Measurements from ENCODE around the gene GPSM1.
A peak's percentile ranks its signal among the peaks of the same experiment; 100 is the strongest.
"Not testable (repeated sequence)": the region's sequence is repeated elsewhere in the genome, so short reads cannot be mapped to it uniquely, and the experiment has no call there.

GPSM1 gene

DNA sequence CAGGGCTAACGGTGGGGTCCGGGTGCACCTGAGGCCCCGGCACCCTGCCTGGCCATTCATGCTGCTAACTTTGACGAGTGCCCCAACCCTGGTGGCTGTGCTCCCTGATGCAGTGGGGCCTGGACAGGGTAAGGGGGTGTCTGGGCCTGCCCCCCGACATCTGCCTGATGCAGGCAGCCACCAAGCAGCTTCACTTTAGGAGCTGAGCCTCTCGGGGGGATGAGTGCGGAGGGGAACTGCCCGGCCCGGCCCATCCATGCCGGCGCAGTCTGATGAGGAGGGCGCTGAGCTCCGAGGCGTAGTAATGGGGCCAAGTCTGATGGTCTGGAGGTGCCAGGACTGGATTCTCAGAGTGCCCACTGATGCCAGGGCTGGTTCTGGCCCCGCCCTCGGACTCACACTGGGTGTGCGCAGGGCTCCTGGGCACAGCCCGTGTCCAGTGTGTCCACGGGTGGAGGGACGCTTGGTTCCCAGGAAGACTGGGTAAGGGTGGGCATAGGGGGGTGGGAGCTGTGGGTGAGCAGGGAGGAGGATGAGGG is 19.7 kb downstream of the GPSM1 start:
- DNase-seq: no peak
- intact Hi-C loops (cut with DNase I): no loop called here

- intact Hi-C loops (cut with DNase I): no loop called here
- DNase-seq: no peak
Observed at GRCh38 chr9:136347472-136348256, 20.3 kb downstream of the GPSM1 start.

GRCh38 chr9:136348691-136349090 is 21.4 kb downstream of the GPSM1 start:
- DNase-seq: no peak
- intact Hi-C loops (cut with DNase I): no loop called here

DNA sequence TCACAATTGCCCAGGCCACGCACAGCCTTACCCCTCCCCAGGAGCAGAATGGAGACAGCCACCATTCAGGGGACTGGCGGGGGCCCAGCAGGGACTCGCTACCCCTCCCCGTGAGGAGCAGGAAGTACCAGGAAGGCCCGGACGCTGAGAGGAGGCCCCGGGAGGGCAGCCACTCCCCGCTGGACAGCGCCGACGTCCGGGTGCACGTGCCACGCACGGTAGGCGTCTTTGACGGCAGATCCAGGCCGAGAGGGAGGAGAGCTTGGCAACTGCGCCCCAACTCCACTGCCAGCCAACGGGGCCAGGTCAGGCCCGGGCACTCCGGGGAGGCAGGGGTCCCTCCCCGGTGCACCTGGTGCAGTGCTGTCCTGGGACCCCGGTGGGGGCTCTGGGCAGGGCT is 22.2 kb downstream of the GPSM1 start:
- intact Hi-C loops (cut with DNase I): no loop called here
- DNase-seq: no peak

DNA sequence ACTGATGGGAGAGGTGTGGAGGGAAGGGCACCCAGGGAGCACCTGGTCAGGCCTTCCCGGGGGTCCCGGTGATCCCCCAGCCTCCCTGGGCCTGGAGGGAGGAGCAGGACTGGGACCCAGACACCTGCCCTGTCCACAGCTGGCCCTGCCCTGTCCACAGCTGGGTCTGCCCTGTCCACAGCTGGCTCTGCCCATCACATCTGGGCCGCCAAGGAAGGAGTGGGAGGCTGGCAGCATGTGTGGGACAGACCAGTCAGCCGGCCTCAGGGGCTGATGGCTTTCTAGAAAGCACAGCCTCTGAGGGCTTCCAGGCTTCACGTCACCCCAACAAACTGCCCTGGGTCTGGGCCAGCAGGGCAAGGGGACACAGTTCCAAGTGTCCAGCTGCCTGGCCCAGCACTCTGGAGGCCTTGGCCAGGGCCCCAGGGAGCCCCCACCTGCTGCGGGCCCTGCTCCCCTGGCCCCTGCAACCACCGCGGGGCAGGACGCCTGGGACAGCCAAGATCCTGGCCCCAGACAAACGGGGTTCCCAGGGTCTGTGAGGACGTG is 24.0 kb downstream of the GPSM1 start:
- DNase-seq: peak in 5 of 42 donors; percentile 33 to 61 (median 47)
- intact Hi-C loops (cut with DNase I): no loop called here

DNA sequence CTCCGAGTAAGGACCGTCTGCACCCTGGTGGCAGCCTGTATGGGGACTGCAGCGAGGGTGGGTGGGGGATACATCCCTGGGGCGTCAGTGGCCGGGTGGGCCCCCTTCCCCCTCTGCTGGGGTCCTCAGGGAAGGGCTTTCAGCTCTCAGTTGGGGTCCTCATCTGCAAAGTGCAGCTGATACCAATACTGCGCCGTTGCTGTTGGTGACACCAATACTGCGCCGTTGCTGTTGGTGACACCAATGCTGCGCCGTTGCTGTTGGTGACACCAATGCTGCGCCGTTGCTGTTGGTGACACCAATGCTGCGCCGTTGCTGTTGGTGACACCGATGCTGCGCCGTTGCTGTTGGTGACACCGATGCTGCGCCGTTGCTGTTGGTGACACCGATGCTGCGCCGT is 24.5 kb downstream of the GPSM1 start:
- intact Hi-C loops (cut with DNase I); DNase-seq: not testable (repeated sequence)

DNA sequence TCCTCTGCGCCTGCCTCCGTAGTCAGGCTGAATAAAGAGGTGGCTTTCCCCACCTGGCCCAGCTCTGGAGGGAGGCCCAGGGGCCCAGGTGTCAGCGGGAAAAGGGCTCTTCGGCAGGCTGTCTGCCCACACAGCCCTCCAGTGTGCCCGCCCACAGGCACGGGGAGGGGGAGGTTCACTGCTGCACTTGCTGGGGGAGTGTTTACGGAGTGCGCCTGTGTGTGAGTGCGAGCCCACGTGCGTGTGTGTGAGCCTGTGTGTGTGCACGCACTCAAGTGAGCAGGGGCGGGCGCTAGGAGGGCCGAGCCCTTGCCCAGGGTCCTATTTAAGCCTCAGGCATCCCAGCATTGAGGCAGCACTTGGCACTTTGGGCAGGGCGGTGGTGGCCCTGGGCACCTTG is 25.3 kb downstream of the GPSM1 start:
- DNase-seq: peak in 37 of 42 donors; percentile 37 to 87 (median 70)
- intact Hi-C loops (cut with DNase I): no loop called here

- intact Hi-C loops (cut with DNase I): no loop called here
- DNase-seq: no peak
Observed at GRCh38 chr9:136353088-136353487, 25.7 kb downstream of the GPSM1 start.

DNA sequence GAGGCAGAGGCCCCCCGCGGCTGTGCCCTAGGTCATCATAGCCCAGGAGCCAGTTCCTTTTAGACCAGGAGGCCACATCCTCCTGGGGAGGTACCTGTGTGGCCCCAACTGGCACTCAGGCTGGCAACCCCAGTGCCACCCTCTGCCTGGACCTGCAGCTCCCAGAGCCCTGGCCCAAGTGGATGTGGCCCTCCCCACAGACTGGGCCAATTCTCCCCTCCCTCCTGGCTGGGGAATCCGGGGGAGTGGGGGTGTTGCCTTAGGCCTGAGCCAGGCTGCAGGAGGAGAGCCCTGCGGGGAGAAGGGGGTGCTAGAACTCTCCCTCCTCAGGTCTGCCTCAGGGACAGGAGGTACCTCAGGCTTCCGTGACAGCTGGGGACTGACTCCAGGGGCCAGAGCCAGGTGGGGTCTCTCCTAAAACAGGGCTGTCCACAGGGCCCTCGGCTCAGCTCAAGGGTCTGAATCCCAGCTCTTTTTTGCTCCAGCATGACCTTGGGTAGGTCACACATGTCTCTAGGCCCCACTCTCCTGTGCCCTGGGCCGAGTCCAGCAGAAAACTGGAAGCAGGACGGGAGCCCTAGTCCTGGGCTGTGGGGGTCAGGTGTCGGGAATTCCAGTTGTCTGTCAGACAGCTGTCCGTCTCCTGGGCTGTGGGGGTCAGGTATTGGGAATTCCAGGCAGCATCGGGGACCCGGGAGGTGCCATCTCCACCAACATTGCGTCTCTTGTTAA is 26.6 kb downstream of the GPSM1 start:
- no peak for DNase-seq
- intact Hi-C loops (cut with DNase I): no loop called here

GRCh38 chr9:136354592-136355085 is 27.3 kb downstream of the GPSM1 start:
- DNase-seq: no peak
- intact Hi-C loops (cut with DNase I): no loop called here

GRCh38 chr9:136355616-136356557 is 28.5 kb downstream of the GPSM1 start:
- DNase-seq: no peak
- intact Hi-C loops (cut with DNase I): no loop called here

GRCh38 chr9:136357202-136357725 is 29.9 kb downstream of the GPSM1 start:
- no peak for DNase-seq
- intact Hi-C loops (cut with DNase I): no loop called here

DNA sequence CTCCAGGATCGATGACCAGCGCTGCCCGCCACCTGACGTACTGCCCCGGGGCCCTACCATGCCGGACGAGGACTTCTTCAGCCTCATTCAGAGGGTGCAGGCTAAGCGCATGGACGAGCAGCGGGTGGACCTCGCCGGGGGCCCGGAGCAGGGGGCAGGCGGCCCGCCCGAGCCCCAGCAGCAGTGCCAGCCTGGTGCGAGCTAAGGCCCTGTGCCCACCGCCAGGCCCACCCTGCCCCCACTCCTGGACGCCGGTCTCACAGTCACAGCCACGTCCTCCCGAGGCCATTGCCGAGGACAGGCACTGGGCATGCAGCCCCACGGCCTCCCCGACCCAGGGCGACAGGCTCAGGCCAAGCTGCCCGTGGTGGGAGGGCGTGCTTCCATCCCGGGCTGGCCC is 30.7 kb downstream of the GPSM1 start:
- DNase-seq: no peak
- intact Hi-C loops (cut with DNase I): no loop called here

DNA sequence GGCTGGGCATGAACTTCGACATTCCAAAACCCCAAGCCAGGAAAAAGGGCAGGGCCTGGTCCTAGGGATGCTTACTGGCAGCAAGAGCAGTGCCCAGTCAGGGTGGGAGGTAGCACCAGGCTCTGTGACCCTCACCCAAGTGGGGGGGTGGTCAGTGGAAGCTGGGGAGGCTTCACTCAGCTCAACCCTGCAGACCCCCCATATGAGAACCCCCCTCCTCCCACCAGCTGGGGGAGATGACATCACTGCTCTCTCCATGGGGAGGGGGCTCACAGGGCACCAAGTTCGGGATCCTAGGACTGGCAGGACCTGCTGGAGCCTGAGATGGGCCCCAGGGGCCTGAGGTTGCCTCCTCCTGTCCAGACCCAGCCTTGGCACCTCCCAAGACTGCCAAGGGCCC is 31.5 kb downstream of the GPSM1 start:
- intact Hi-C loops (cut with DNase I): no loop called here
- DNase-seq: no peak

- DNase-seq: no peak
- intact Hi-C loops (cut with DNase I): loop anchor here (5.0 kb wide), 2 partner anchors 42 to 48 kb away; partner anchors contain the start of gene SNAPC4
Observed at GRCh38 chr9:136359774-136360718, 32.7 kb downstream of the GPSM1 start.

- intact Hi-C loops (cut with DNase I): loop anchor here (5.0 kb wide), 2 partner anchors 41 to 49 kb away; partner anchors contain the start of gene SNAPC4
- DNase-seq: no peak
Observed at GRCh38 chr9:136361047-136361753, 33.9 kb downstream of the GPSM1 start.
